Gastrocnemius medialis (tissue), 4 donors: ENCODE data around the gene COPS6.

Experiments
- POLR2A ChIP-seq, 2 donors: fragments of 450-650 bp; IDR thresholded peaks; one replicate each; pipeline ENCODE4 v1.6.1; 2017; ENCODE audit warnings: antibody characterized with exemption in 2 of 2, mild to moderate bottlenecking in 2 of 2, moderate library complexity in 2 of 2
- TF ChIP-seq, protein P1 (sequence below), 5 experiments: fragments of 450-650 bp in 3 of 5; fragments of 200-600 bp in 2 of 5; sonication (generic) in 2 of 5; IDR thresholded peaks in 4 of 5; conservative IDR thresholded peaks in 1 of 5; 1 replicate in 4 of 5; 2 replicates in 1 of 5; pipeline ENCODE4 v1.5.1; 2016 to 2019; ENCODE audit warnings: antibody characterized with exemption in 5 of 5, mild to moderate bottlenecking in 3 of 5, moderate library complexity in 3 of 5

DNA sequence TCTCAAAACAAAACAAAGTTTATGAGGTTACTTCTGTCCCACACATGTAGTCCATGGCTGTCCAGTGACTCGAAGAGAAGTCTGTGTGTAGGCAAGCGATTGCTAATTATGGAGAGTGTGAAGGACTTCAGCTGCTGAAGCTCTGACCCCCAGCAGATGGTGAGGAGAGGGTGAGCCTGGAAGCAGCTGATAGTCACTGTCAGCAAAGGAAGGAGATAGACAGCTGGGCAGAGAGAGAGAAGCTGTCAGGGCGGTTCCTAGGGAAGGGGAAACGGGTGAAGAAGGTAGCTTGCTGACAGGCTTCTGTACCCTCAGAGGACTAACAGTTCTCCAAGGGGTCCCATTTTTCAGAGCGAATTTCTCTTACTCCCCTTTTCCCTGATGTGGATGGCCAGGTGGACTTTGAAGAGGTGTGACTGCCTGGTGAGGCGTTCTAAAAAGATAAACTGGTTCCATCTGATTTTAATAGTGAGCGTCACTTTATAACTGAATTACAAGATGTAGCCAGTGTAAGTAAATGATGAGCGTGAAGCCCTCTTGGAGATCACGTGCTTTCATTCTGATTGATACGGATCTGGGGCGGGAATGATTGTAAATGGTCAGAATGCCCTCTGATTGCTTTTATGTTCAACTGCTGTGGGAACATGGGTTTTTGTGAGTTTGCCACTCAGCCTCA lies 27.1 kb upstream of the COPS6 start:
- TF ChIP-seq POLR2A (IDR thresholded peaks at IDR 0.05): no peak
- TF ChIP-seq, protein P1, sequence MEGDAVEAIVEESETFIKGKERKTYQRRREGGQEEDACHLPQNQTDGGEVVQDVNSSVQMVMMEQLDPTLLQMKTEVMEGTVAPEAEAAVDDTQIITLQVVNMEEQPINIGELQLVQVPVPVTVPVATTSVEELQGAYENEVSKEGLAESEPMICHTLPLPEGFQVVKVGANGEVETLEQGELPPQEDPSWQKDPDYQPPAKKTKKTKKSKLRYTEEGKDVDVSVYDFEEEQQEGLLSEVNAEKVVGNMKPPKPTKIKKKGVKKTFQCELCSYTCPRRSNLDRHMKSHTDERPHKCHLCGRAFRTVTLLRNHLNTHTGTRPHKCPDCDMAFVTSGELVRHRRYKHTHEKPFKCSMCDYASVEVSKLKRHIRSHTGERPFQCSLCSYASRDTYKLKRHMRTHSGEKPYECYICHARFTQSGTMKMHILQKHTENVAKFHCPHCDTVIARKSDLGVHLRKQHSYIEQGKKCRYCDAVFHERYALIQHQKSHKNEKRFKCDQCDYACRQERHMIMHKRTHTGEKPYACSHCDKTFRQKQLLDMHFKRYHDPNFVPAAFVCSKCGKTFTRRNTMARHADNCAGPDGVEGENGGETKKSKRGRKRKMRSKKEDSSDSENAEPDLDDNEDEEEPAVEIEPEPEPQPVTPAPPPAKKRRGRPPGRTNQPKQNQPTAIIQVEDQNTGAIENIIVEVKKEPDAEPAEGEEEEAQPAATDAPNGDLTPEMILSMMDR (IDR thresholded peaks at IDR 0.05 in 4 of 5, conservative IDR thresholded peaks at IDR 0.05 in 1 of 5): no peak
